Vagina (tissue), 2 donors: ENCODE measurements around the gene GAN. TPM values are rescaled to one million over a fixed set of nuclear protein-coding genes. Genes with fewer than 3 reads are reported as not detected.
A peak's percentile ranks its signal among the peaks of the same experiment; 100 is the strongest.

Experiments
- DNase-seq, 2 donors: peaks; one replicate each; pipeline ENCODE4 v3.0.0-alpha.2; 2017; ENCODE audit errors: extremely low spot score in 2 of 2
- H3K27ac ChIP-seq: fragments of 200-600 bp; sonication (generic); one replicate; pipeline ENCODE4 v1.5.1; 2019
- H3K27me3 ChIP-seq: fragments of 200-600 bp; sonication (generic); one replicate; pipeline ENCODE4 v1.5.1; 2019
- H3K36me3 ChIP-seq, 2 donors: fragments of 200-600 bp; sonication (generic); one replicate each; pipeline ENCODE4 v1.5.1; 2017 to 2019
- H3K4me1 ChIP-seq: fragments of 200-600 bp; sonication (generic); one replicate; pipeline ENCODE4 v1.5.1; 2019
- H3K4me3 ChIP-seq, 2 donors: fragments of 200-600 bp; sonication (generic); 1 replicate in 1 of 2; 2 replicates in 1 of 2; pipeline ENCODE4 v1.5.1; 2016 to 2019
- H3K9me3 ChIP-seq: fragments of 200-600 bp; sonication (generic); one replicate; pipeline ENCODE4 v1.5.1; 2019
- POLR2A ChIP-seq, 2 donors: fragments of 450-650 bp; IDR thresholded peaks; one replicate each; pipeline ENCODE4 v1.6.1; 2017; ENCODE audit warnings: antibody characterized with exemption in 2 of 2, mild to moderate bottlenecking in 2 of 2, moderate library complexity in 2 of 2
- POLR2AphosphoS5 ChIP-seq, 2 donors: sonication (generic); formaldehyde crosslinking; IDR thresholded peaks; one replicate each; pipeline ENCODE4 v1.9.0; 2017; ENCODE audit warnings: antibody characterized with exemption in 2 of 2, mild to moderate bottlenecking in 2 of 2, low read depth in 1 of 2; ENCODE audit not compliant: insufficient read depth in 1 of 2
- intact Hi-C: fragments of 100-400 bp; cut with DNase I; formaldehyde crosslinking; loops from one replicate; pipeline ENCODE4 v1.15.1; 2023
- total RNA-seq: library from RNA; depleted of rRNA; stranded (reverse); fragments of >200 nt; gene quantifications from one replicate; pipeline ENCODE4 v1.2.3, GENCODE V29; 2016
- TF ChIP-seq, protein P1 (sequence below), 3 experiments: fragments of 450-650 bp in 2 of 3; fragments of 200-600 bp in 1 of 3; sonication (generic) in 1 of 3; IDR thresholded peaks; one replicate each; pipeline ENCODE4 v1.5.1; 2017 to 2019; ENCODE audit warnings: antibody characterized with exemption in 3 of 3, mild to moderate bottlenecking in 2 of 3, moderate library complexity in 2 of 3

GAN gene
- total RNA-seq, 1 donor from 2014 or later: 20.9 TPM

DNA sequence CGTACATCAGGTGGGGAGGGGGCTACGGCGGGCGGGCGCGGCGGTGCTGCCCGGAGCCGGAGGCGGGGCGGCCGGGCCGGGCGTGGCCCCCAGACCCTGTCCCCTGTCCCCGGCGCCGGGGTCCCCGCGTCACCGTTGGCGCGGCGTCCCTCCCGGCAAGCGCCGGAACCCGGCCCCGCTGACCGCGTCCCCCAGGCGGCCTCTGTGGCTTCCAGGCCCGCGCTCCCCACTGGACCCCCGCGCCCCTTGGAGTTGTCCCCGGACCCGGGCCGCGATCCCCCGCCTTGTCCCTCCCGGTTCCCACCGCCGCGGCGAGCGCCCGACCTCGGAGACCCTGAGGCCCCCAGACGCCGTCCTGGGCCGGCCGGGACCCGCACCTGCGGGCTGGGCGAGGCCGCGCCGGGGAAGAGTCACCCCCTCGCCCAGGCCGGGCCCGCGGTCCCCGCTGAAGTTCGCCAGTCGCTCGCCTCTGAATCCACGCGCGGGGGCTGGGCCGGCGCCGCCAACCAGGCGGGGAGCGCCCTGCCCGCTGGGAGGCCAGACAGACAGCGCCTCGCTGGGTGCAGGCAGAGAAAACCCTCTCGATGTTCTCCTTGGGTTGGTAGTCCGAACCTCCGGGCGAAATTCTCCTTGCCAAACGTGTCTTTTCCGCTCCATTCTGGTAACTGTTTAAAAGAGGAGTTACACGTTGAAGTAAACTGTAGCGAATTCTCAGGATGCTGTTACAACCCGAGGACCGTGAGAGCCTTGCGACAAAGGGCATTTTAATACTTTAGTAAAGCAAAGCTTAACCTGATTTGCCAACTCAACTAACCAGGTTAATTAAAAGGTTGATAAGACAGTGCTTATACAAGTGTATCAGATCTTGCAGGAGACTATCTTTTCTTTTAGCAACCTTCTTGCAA is 761 bp downstream of the GAN start:
- H3K4me3 ChIP-seq: peak overlapping the region; percentile 92 to 99
- no peaks in the 10 kb centered on the region for H3K9me3 ChIP-seq
- intact Hi-C loops: no loop called here
- H3K4me1 ChIP-seq: peaks cover 72% of the 10 kb centered on the region
- H3K36me3 ChIP-seq: no peaks in the 10 kb centered on the region
- DNase-seq: no peak
- no peaks in the 10 kb centered on the region for H3K27me3 ChIP-seq
- TF ChIP-seq, protein P1, sequence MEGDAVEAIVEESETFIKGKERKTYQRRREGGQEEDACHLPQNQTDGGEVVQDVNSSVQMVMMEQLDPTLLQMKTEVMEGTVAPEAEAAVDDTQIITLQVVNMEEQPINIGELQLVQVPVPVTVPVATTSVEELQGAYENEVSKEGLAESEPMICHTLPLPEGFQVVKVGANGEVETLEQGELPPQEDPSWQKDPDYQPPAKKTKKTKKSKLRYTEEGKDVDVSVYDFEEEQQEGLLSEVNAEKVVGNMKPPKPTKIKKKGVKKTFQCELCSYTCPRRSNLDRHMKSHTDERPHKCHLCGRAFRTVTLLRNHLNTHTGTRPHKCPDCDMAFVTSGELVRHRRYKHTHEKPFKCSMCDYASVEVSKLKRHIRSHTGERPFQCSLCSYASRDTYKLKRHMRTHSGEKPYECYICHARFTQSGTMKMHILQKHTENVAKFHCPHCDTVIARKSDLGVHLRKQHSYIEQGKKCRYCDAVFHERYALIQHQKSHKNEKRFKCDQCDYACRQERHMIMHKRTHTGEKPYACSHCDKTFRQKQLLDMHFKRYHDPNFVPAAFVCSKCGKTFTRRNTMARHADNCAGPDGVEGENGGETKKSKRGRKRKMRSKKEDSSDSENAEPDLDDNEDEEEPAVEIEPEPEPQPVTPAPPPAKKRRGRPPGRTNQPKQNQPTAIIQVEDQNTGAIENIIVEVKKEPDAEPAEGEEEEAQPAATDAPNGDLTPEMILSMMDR (IDR thresholded peaks at IDR 0.05): no peak
- TF ChIP-seq POLR2A (IDR thresholded peaks at IDR 0.05): no peak
- no peak for TF ChIP-seq POLR2AphosphoS5 (IDR thresholded peaks at IDR 0.05; ENCODE audit: insufficient read depth in 1 of 2, low read depth in 1 of 2)
- H3K27ac ChIP-seq: peak overlapping the region; percentile 91

DNA sequence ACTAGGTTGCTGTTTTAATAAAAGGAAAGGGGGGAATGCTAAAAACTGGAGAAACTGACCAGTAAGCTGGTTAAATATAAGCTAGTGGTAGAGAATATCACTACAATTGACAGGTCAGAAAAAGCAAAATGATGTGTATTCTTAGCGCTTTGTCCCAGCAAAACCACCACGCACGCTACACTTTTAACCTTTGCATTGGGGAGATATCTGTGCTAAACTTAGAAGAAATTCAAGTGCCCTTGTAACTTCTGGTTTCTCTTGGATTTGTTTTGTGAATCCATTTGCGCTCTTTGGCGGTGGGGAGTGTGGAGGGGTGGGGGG is 1.4 kb downstream of the GAN start:
- intact Hi-C loops: no loop called here
- Histone ChIP-seq H3K4me3 (peak overlapping the region; percentile 92 to 99), H3K4me1 (peaks cover 76% of the 10 kb centered on the region), H3K27me3 (no peaks in the 10 kb centered on the region), H3K36me3 (no peaks in the 10 kb centered on the region), H3K9me3 (no peaks in the 10 kb centered on the region), H3K27ac (peak overlapping the region; percentile 91)
- TF ChIP-seq POLR2AphosphoS5 (IDR thresholded peaks at IDR 0.05; ENCODE audit: insufficient read depth in 1 of 2, low read depth in 1 of 2) (no peak), POLR2A (IDR thresholded peaks at IDR 0.05) (no peak)
- TF ChIP-seq, protein P1 (IDR thresholded peaks at IDR 0.05): no peak
- no peak for DNase-seq

DNA sequence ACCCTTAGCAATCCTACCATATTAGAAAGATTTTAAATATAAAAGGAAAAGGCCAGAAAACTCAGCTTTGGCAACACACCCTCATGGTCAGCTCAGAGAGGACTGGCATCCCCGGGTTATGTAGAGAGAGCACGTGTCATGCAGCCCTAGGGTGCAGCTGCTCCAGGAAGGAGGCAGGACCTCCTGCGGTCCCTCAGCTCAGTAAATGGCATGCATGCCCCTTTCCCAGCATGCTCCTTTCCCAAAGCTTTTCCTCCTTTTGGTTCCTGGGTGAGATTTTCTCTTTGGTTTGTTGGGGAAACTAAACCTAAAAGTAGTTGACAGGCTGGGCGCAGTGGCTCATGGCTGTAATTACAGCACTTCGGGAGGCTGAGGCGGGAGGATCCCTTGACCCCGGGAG is 3.9 kb downstream of the GAN start:
- Histone ChIP-seq H3K27ac (peak overlapping the region; percentile 16), H3K9me3 (no peaks in the 10 kb centered on the region), H3K4me3 (no peak overlapping the region), H3K4me1 (peaks cover 64% of the 10 kb centered on the region), H3K36me3 (no peaks in the 10 kb centered on the region), H3K27me3 (no peaks in the 10 kb centered on the region)
- no peak for TF ChIP-seq POLR2AphosphoS5 (IDR thresholded peaks at IDR 0.05; ENCODE audit: insufficient read depth in 1 of 2, low read depth in 1 of 2)
- DNase-seq: no peak
- intact Hi-C loops: no loop called here

DNA sequence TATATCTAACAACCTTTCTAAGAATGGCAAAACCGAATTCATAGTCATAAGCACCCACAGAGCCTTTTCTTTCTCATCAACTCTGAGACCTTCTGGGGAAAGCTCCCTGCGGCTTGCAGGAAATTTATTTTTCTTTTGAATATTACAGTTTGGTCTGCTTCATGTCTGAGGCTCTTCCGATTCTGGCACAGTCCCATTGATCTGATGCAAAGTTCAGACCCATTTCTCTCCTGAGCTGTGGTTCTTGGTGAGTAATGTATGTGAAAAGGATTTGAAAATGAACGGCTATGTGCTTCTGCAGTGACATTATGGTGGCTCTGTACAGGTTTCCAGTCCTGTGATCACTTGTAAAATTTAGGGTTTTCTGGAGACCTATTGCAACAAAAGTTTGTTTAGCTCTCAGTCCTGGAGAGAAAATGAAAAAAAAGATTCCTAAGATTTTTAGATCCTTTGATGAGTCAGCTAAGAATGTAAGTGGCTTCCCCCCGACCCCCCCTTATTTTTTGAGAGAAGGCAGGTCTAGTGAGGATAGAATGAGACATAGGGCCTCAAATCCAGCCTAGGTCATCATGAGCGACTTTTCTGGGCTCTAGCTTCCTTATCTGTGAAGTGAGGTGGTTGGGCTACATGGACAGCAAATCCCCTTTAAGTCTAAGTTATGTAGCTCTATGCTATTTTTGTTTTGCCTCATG is 4.6 kb downstream of the GAN start:
- Histone ChIP-seq H3K36me3 (no peaks in the 10 kb centered on the region), H3K4me3 (no peak overlapping the region), H3K27me3 (no peaks in the 10 kb centered on the region), H3K4me1 (peaks cover 64% of the 10 kb centered on the region), H3K9me3 (no peaks in the 10 kb centered on the region), H3K27ac (peak overlapping the region; percentile 16)
- intact Hi-C loops: no loop called here
- no peak for DNase-seq
- no peak for TF ChIP-seq POLR2AphosphoS5 (IDR thresholded peaks at IDR 0.05; ENCODE audit: insufficient read depth in 1 of 2, low read depth in 1 of 2)
- TF ChIP-seq, protein P1 (IDR thresholded peaks at IDR 0.05): no peak
- no peak for TF ChIP-seq POLR2A (IDR thresholded peaks at IDR 0.05)

DNA sequence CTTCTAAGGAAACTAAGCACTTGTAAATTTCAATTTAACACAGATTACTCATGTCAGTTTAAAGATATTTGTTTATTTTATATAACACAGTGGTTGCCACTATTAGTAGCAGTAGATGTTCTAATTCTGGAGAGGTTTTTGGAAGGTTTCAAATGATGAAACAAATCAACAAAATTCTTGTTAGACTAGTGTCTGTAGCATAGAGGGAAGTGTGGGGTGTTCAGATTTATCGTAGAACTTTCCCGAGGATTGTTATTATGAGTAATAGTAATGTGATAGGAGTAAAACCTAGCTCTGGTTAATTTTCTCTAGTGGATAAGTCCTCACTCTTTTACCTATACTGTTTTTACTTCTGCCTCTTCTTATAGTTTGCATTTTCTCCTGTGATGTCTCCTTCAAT is 6.3 kb downstream of the GAN start:
- Histone ChIP-seq H3K27ac (peak overlapping the region; percentile 16), H3K4me3 (no peak overlapping the region), H3K27me3 (no peaks in the 10 kb centered on the region), H3K4me1 (peaks cover 76% of the 10 kb centered on the region), H3K36me3 (no peaks in the 10 kb centered on the region), H3K9me3 (no peaks in the 10 kb centered on the region)
- intact Hi-C loops: no loop called here
- TF ChIP-seq, protein P1 (IDR thresholded peaks at IDR 0.05): no peak
- TF ChIP-seq POLR2A (IDR thresholded peaks at IDR 0.05): no peak
- DNase-seq: no peak
